H1 (cell line): ENCODE measurements around the gene NAP1L1. TPM values are rescaled to one million over a fixed set of nuclear protein-coding genes. Genes with fewer than 3 reads are reported as not detected.

Experiments used
- CTCF ChIA-PET: fragments of 300-600 bp; sonication (Branson Sonifier 250); formaldehyde crosslinking; loops from one replicate; lab custom pipeline; 2021; ENCODE audit not compliant: partially characterized antibody; lab: Charles Lee
- POLR2A ChIA-PET: fragments of 300-600 bp; sonication (Branson Sonifier 250); formaldehyde crosslinking; loops from one replicate; lab custom pipeline; 2021; ENCODE audit warnings: inconsistent platforms; ENCODE audit not compliant: partially characterized antibody; lab: Charles Lee
- DNase-seq, 2 experiments: peaks; one replicate each; pipeline versions ENCODE4 v3.0.0 to v3.0.0-alpha.2; 2010 to 2022; ENCODE audit warnings: low spot score in 2 of 2, low read depth in 1 of 2, mixed read lengths in 1 of 2
- FAIRE-seq: peaks from 2 replicates; lab custom pipeline; 2011; peaks lifted over from hg19 to GRCh38; lab: Jason Lieb, UNC
- H2AFZ ChIP-seq: 2 replicates; pipeline ENCODE4 v1.8.1; 2012; ENCODE audit warnings: low read length, inconsistent platforms
- H2AK5ac ChIP-seq: 2 replicates; pipeline ENCODE4 v1.6.1; 2013; ENCODE audit warnings: low read depth, low read length
- H2BK120ac ChIP-seq: replicated peaks from 2 replicates; pipeline ENCODE3; 2013; ENCODE audit warnings: low read depth, low read length, inconsistent platforms
- H2BK12ac ChIP-seq: 2 replicates; pipeline ENCODE4 v1.6.1; 2013; ENCODE audit warnings: low read depth, low read length
- H2BK15ac ChIP-seq: 2 replicates; pipeline ENCODE4 v1.6.1; 2013; ENCODE audit warnings: low read length
- H2BK20ac ChIP-seq: 2 replicates; pipeline ENCODE4 v1.6.1; 2013; ENCODE audit warnings: low read length
- H2BK5ac ChIP-seq: 2 replicates; pipeline ENCODE4 v1.6.1; 2013; ENCODE audit warnings: low read depth, low read length
- H3K14ac ChIP-seq: 2 replicates; pipeline ENCODE4 v1.6.1; 2013; ENCODE audit warnings: inconsistent platforms; ENCODE audit not compliant: insufficient read length
- H3K18ac ChIP-seq: 2 replicates; pipeline ENCODE4 v1.6.1; 2013; ENCODE audit warnings: low read length; ENCODE audit errors: extremely low read depth
- H3K23ac ChIP-seq: 2 replicates; pipeline ENCODE4 v1.6.1; 2013; ENCODE audit warnings: inconsistent platforms; ENCODE audit not compliant: insufficient read length
- H3K23me2 ChIP-seq: 2 replicates; pipeline ENCODE4 v1.6.1; 2013; ENCODE audit warnings: low read depth, low read length
- H3K27ac ChIP-seq: 2 replicates; pipeline ENCODE4 v1.6.1; 2011; ENCODE audit warnings: low read depth, low read length, inconsistent platforms
- H3K27me3 ChIP-seq, 4 experiments: replicated peaks in 1 of 4; 1 replicate in 1 of 4; 2 replicates in 3 of 4; pipeline versions ENCODE4 v1.6.1 to v1.8.1; 2011 to 2013; ENCODE audit warnings: low read length in 3 of 4, mild to moderate bottlenecking in 3 of 4, inconsistent platforms in 2 of 4, mixed read lengths in 2 of 4, moderate library complexity in 1 of 4; ENCODE audit not compliant: control insufficient read depth in 3 of 4, insufficient read depth in 3 of 4; ENCODE audit errors: extremely low read depth in 1 of 4
- H3K36me3 ChIP-seq, 4 experiments: 2 replicates each; pipeline versions ENCODE4 v1.6.1 to v1.8.1; 2011 to 2013; ENCODE audit warnings: mild to moderate bottlenecking in 4 of 4, low read length in 3 of 4, moderate library complexity in 2 of 4, control low read depth in 1 of 4, inconsistent platforms in 1 of 4; ENCODE audit not compliant: insufficient read depth in 4 of 4, control insufficient read depth in 2 of 4
- H3K4ac ChIP-seq: replicated peaks from 2 replicates; pipeline ENCODE3; 2013; ENCODE audit warnings: low read length, low read depth, mixed read lengths, inconsistent platforms; ENCODE audit not compliant: insufficient read length
- H3K4me1 ChIP-seq, 4 experiments: replicated peaks in 1 of 4; 1 replicate in 1 of 4; 2 replicates in 3 of 4; pipeline versions ENCODE4 v1.6.1 to v1.8.1; 2011 to 2013; ENCODE audit warnings: low read length in 3 of 4, inconsistent platforms in 2 of 4, mixed read lengths in 1 of 4; ENCODE audit not compliant: insufficient read depth in 4 of 4, control insufficient read depth in 3 of 4
- H3K4me2 ChIP-seq, 2 experiments: 2 replicates each; pipeline versions ENCODE4 v1.6.1 to v1.8.1; 2011 to 2013; ENCODE audit warnings: low read depth in 2 of 2, low read length in 2 of 2, control low read depth in 1 of 2, inconsistent platforms in 1 of 2, mild to moderate bottlenecking in 1 of 2; ENCODE audit not compliant: insufficient read depth in 1 of 2
- H3K4me3 ChIP-seq, 4 experiments: fragments of 200-600, 300-600 bp in 1 of 4; sonication (generic), shearing (Covaris generic), sonication (Bioruptor Twin) in 1 of 4; 2 replicates each; pipeline versions ENCODE4 v1.5.1 to v1.8.1; 2011 to 2016; ENCODE audit warnings: low read length in 4 of 4, low read depth in 3 of 4, control low read depth in 2 of 4, inconsistent platforms in 2 of 4, mild to moderate bottlenecking in 2 of 4, mixed read lengths in 1 of 4, moderate library complexity in 1 of 4; ENCODE audit not compliant: insufficient read depth in 2 of 4; ENCODE audit errors: extremely low read depth in 1 of 4
- H3K56ac ChIP-seq: replicated peaks from 2 replicates; pipeline ENCODE3; 2013; ENCODE audit warnings: low read depth, mild to moderate bottlenecking, mixed read lengths, low read length, inconsistent platforms; ENCODE audit not compliant: insufficient read length
- H3K79me1 ChIP-seq: 2 replicates; pipeline ENCODE4 v1.6.1; 2013; ENCODE audit warnings: low read depth, low read length, control low read depth
- H3K79me2 ChIP-seq, 2 experiments: 2 replicates each; pipeline versions ENCODE4 v1.6.1 to v1.8.1; 2012 to 2013; ENCODE audit warnings: low read length in 2 of 2, mild to moderate bottlenecking in 2 of 2, inconsistent platforms in 1 of 2; ENCODE audit not compliant: insufficient read depth in 2 of 2, control insufficient read depth in 1 of 2
- H3K9ac ChIP-seq, 4 experiments: replicated peaks in 1 of 4; 1 replicate in 1 of 4; 2 replicates in 3 of 4; pipeline versions ENCODE4 v1.6.1 to v1.8.1; 2011 to 2013; ENCODE audit warnings: low read depth in 3 of 4, low read length in 3 of 4, control low read depth in 2 of 4, mild to moderate bottlenecking in 2 of 4, moderate library complexity in 2 of 4, inconsistent platforms in 1 of 4; ENCODE audit errors: extremely low read depth in 1 of 4
- H3K9me3 ChIP-seq, 2 experiments: 2 replicates each; pipeline versions ENCODE4 v1.6.1 to v1.8.1; 2012 to 2013; ENCODE audit warnings: mild to moderate bottlenecking in 2 of 2, moderate library complexity in 2 of 2, control low read depth in 1 of 2, inconsistent platforms in 1 of 2, low read depth in 1 of 2, low read length in 1 of 2, mixed read lengths in 1 of 2; ENCODE audit not compliant: insufficient read depth in 2 of 2
- H4K20me1 ChIP-seq, 2 experiments: replicated peaks in 1 of 2; 2 replicates each; pipeline versions ENCODE3 to v1.8.1; 2011 to 2013; ENCODE audit warnings: inconsistent platforms in 2 of 2, low read length in 2 of 2, mild to moderate bottlenecking in 1 of 2; ENCODE audit not compliant: insufficient read depth in 2 of 2, control insufficient read depth in 1 of 2
- H4K5ac ChIP-seq: 2 replicates; pipeline ENCODE4 v1.6.1; 2013; ENCODE audit warnings: low read length, low read depth, mixed read lengths, inconsistent platforms; ENCODE audit not compliant: insufficient read length
- H4K8ac ChIP-seq: 2 replicates; pipeline ENCODE4 v1.8.0; 2013; ENCODE audit warnings: mild to moderate bottlenecking, moderate library complexity, low read length, inconsistent platforms; ENCODE audit not compliant: insufficient read depth; ENCODE audit errors: extremely low read depth
- H4K91ac ChIP-seq: replicated peaks from 2 replicates; pipeline ENCODE3; 2013; ENCODE audit warnings: low read length, mixed read lengths, inconsistent platforms; ENCODE audit not compliant: insufficient read length
- POLR2A ChIP-seq, 2 experiments: IDR thresholded peaks; 1 replicate in 1 of 2; 2 replicates in 1 of 2; pipeline ENCODE4 v1.6.1; 2011; ENCODE audit warnings: low read depth in 2 of 2, low read length in 2 of 2, mild to moderate bottlenecking in 2 of 2; ENCODE audit errors: control extremely low read depth in 1 of 2
- SAP30 ChIP-seq: fragments of 300-600 bp; sonication (generic); IDR thresholded peaks from 2 replicates; pipeline ENCODE4 v1.7.1; 2012; ENCODE audit warnings: low read length, moderate library complexity, mild to moderate bottlenecking, inconsistent platforms; ENCODE audit not compliant: insufficient read depth, insufficient replicate concordance
- WGBS, 2 experiments: shearing (Covaris generic) in 1 of 2; methylation state at CpG; one replicate each; pipeline versions ENCODE4 v1.1.6 to v1.1.7; 2013 to 2015; ENCODE audit warnings: low lambda C conversion rate in 2 of 2, mixed read lengths in 2 of 2, inconsistent platforms in 1 of 2, low coverage in 1 of 2, missing lambda C conversion rate in 1 of 2; ENCODE audit not compliant: insufficient replicate concordance in 2 of 2, insufficient coverage in 1 of 2, insufficient read length in 1 of 2; ENCODE audit errors: extremely low coverage in 1 of 2, missing lambda C conversion rate in 1 of 2; 5-methylcytosine and 5-hydroxymethylcytosine counted together
- polyA plus RNA-seq, 7 experiments: library from polyadenylated mRNA; depleted of rRNA in 3 of 7; stranded (reverse) in 5 of 7; unstranded in 2 of 7; fragments of >200 nt in 5 of 7; fragments of 200-250 nt in 2 of 7; gene quantifications; 1 replicate in 5 of 7; 2 replicates in 1 of 7; 4 replicates in 1 of 7; pipeline versions ENCODE4 v1.2.1 to v1.2.3, GENCODE V29; 2011 to 2013; ENCODE audit warnings: missing spikeins in 2 of 7, mixed read lengths in 2 of 7
- total RNA-seq: library from RNA; stranded (reverse); fragmentation: NEBNext Ultra II Directional; extraction: Animal tissue kit (Norgen Biotek cat#: 25700); gene quantifications from 2 replicates; pipeline ENCODE4 v1.2.1, GENCODE V29; 2021
- TF ChIP-seq, protein P1 (sequence below), 3 experiments: IDR thresholded peaks; 1 replicate in 2 of 3; 2 replicates in 1 of 3; pipeline versions ENCODE4 v1.5.1 to v1.6.1; 2011; ENCODE audit warnings: low read length in 3 of 3, mild to moderate bottlenecking in 3 of 3, inconsistent platforms in 2 of 3, low read depth in 1 of 3, moderate library complexity in 1 of 3; ENCODE audit not compliant: insufficient read depth in 1 of 3; ENCODE audit errors: control extremely low read depth in 1 of 3

NAP1L1 gene
- total and polyA plus RNA-seq, 2 of the 8 experiments (the other 6 are each of a cell fraction or from before 2014, with no cell fraction given) = 202 to 1,159 TPM

DNA sequence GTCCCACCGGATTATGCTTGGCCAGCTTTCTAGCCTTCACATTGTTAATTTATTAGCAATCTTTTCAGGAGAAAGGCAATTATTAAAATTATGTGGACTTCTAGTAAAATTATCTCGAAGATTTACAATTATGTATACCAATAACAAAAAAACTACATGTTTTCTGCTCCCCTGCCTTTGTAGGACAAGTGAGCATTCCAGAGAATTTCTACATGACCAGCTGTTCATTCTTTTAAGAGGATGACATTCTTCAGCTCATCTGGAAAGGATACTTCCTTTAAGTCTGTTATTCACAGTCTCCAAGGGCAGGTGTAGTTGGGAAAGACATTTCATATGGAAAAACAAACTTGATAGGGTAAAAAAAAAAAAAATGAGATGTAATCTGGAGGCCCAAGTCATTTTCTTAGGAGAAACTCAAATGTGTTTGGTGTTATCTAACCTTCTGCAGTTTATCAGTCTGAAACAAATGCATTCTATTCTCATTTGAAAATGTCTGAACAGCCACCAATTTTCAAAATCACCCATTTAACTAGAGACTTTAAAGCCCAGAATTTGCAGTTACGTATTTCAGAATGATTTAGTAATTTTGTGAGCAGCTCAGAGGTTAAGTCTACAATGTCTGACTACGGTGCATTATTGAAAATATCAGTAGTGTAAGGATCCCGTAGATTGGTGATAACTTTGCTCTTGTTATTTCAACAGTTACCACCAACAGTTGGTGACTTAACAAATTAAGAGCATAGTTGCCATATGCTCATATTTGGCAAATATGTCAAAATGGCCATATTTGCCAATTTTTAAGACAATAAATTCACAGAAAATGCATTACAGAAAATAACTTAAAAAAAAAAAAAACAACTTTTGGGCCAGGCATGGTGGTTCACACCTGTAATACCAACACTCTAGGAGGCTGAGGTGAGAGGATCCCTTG lies 51.1 kb downstream of the NAP1L1 start:
- H2BK5ac ChIP-seq = peak overlapping the region; percentile 57; the same call in 1 of the 2 replicates
- FAIRE-seq = no peak

More for the DNA sequence above, 51.1 kb downstream of the NAP1L1 start:
- no peak overlapping the region for H3K27ac ChIP-seq
- peak overlapping the region in 2 of 4 experiments; percentile 68 to 71; a peak in 2 of 7 replicates for H3K9ac ChIP-seq
- H3K56ac ChIP-seq = no peak overlapping the region
- H3K14ac ChIP-seq = no peak overlapping the region
- H2BK120ac ChIP-seq = no peak overlapping the region
- peaks cover 2 to 7% of the 10 kb centered on the region in 2 experiments for H4K20me1 ChIP-seq
- H3K4me3 ChIP-seq = peak overlapping the region; percentile 89 to 94 (median 92); a peak in 7 of 8 replicates
- peaks cover 0 to 11% (median 4%) of the 10 kb centered on the region in 4 experiments; a peak in 5 of 7 replicates for H3K4me1 ChIP-seq
- no peak overlapping the region for H3K18ac ChIP-seq
- no peak overlapping the region; the same call in 1 of the 2 replicates for H2BK12ac ChIP-seq
- H3K23me2 ChIP-seq = peaks cover 17% of the 10 kb centered on the region
- H4K8ac ChIP-seq = no peak overlapping the region
- no peak overlapping the region for H2BK20ac ChIP-seq
- no peak overlapping the region for H2AFZ ChIP-seq
- H3K23ac ChIP-seq = no peak overlapping the region
- H3K79me1 ChIP-seq = peaks cover 4% of the 10 kb centered on the region
- ChIA-PET POLR2A (interaction anchor here (0.6 to 3.9 kb wide), 16 partner anchors 8 to 550 kb away, joined by 3 to 42 read pairs (median 3); partner anchors contain the start of gene OSBPL8), CTCF (interaction anchor here (0.6 to 3.8 kb wide), 10 partner anchors 9 to 1161 kb away, joined by 3 to 26 read pairs (median 6); no protein-coding TSS in a partner anchor)
- no peak overlapping the region for H2AK5ac ChIP-seq
- peaks cover 0 to 13% (median 0%) of the 10 kb centered on the region in 4 experiments; a peak in 1 of 8 replicates for H3K36me3 ChIP-seq
- H3K4me2 ChIP-seq = peak overlapping the region; percentile 98 to 99
- H3K27me3 ChIP-seq = no peaks in the 10 kb centered on the region; a peak in 1 of 7 replicates
- H3K79me2 ChIP-seq = peaks cover 0 to 28% of the 10 kb centered on the region in 2 experiments; a peak in 2 of 4 replicates
- DNase-seq = no peak
- H3K9me3 ChIP-seq = no peaks in the 10 kb centered on the region
- TF ChIP-seq POLR2A (IDR thresholded peaks at IDR 0.05; ENCODE audit: control extremely low read depth in 1 of 2, low read depth in 2 of 2, low read length in 2 of 2) (0 out of 3 replicates have a peak, but pooled peaks of 1 of the 2 experiments have one; percentile 10), SAP30 (no peak)
- TF ChIP-seq, protein P1, sequence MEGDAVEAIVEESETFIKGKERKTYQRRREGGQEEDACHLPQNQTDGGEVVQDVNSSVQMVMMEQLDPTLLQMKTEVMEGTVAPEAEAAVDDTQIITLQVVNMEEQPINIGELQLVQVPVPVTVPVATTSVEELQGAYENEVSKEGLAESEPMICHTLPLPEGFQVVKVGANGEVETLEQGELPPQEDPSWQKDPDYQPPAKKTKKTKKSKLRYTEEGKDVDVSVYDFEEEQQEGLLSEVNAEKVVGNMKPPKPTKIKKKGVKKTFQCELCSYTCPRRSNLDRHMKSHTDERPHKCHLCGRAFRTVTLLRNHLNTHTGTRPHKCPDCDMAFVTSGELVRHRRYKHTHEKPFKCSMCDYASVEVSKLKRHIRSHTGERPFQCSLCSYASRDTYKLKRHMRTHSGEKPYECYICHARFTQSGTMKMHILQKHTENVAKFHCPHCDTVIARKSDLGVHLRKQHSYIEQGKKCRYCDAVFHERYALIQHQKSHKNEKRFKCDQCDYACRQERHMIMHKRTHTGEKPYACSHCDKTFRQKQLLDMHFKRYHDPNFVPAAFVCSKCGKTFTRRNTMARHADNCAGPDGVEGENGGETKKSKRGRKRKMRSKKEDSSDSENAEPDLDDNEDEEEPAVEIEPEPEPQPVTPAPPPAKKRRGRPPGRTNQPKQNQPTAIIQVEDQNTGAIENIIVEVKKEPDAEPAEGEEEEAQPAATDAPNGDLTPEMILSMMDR (IDR thresholded peaks at IDR 0.05; ENCODE audit: control extremely low read depth in 1 of 3, insufficient read depth in 1 of 3, low read depth in 1 of 3, low read length in 3 of 3) = no peak
- TF ChIP-seq, all 59 proteins: peak for 1
- Histone ChIP-seq H3K4ac (no peak overlapping the region), H2BK15ac (no peak overlapping the region), H4K91ac (no peak overlapping the region), H4K5ac (no peak overlapping the region)
- WGBS, 2 experiments = 65% methylated on average over 5 of the region's 5 CpGs; no CpG with 5 or more reads in 1 of the 2 experiments
